GM19438 (cell line): Measurements from ENCODE around the gene WDR1.

Experiments
- ATAC-seq: cut with Tn5 transposase; IDR thresholded peaks from one replicate; pipeline ENCODE4 v1.9.1; 2021; ENCODE audit warnings: low read depth; ENCODE audit not compliant: unreplicated experiment

The WDR1 gene

GRCh38 chr4:10026485-10026884, 90.1 kb downstream of the WDR1 start:
- ATAC-seq: no peak

- ATAC-seq: no peak
Measured at GRCh38 chr4:10025230-10025806, 91.3 kb downstream of the WDR1 start.
